HTR-8/SVneo (cell line): ENCODE data around the gene SELENOH.
"Not testable (repeated sequence)": the region's sequence is repeated elsewhere in the genome, so short reads cannot be mapped to it uniquely, and the experiment has no call there.

Source experiments
- DNase-seq: peaks from one replicate; pipeline ENCODE4 v3.0.0; 2011; ENCODE audit warnings: low spot score, mixed read lengths; ENCODE audit not compliant: insufficient read length
- FAIRE-seq: peaks from 2 replicates; lab custom pipeline; 2011; peaks lifted over from hg19 to GRCh38; lab: Jason Lieb, UNC

SELENOH gene

GRCh38 chr11:57741132-57742086 lies at the start of gene SELENOH:
SELENOH (plus strand) TSS chr11:57741491; CDS start chr11:57741596, 105 bp downstream.
- DNase-seq (peak; percentile 94), FAIRE-seq (peak; percentile 62)

GRCh38 chr11:57698843-57699365 lies 42.4 kb upstream of the SELENOH start:
- FAIRE-seq (no peak), DNase-seq (no peak)

- FAIRE-seq = no peak
- DNase-seq = no peak
These were observed 41.5 kb upstream of the SELENOH start for GRCh38 chr11:57699813-57700212.

- no peak for DNase-seq
- FAIRE-seq = no peak
These were observed 40.9 kb upstream of the SELENOH start for GRCh38 chr11:57700425-57700824.

- FAIRE-seq (no peak), DNase-seq (no peak)
These were observed 38.0 kb upstream of the SELENOH start for GRCh38 chr11:57703341-57703740.

- no peak for FAIRE-seq
These were observed 36.4 kb upstream of the SELENOH start for GRCh38 chr11:57704932-57705331.

GRCh38 chr11:57705432-57705831 lies 35.9 kb upstream of the SELENOH start:
- not testable (repeated sequence) for DNase-seq

More at GRCh38 chr11:57704932-57705331, 36.4 kb upstream of the SELENOH start:
- DNase-seq = no peak

GRCh38 chr11:57709802-57710367 lies 31.4 kb upstream of the SELENOH start:
- FAIRE-seq = no peak
- no peak for DNase-seq

More at GRCh38 chr11:57705432-57705831, 35.9 kb upstream of the SELENOH start:
- FAIRE-seq = not testable (repeated sequence)

GRCh38 chr11:57711414-57712255 lies 29.7 kb upstream of the SELENOH start, which contains the start of gene MED19:
MED19 (minus strand) TSS chr11:57712215; CDS start chr11:57712179, 36 bp downstream.
- FAIRE-seq (peak; percentile 86), DNase-seq (peak; percentile 73)

GRCh38 chr11:57712256-57713150 lies 28.8 kb upstream of the SELENOH start, which contains the start of gene TMX2:
TMX2 (plus strand) TSS chr11:57712593; CDS start chr11:57712619, 26 bp downstream.
- DNase-seq (peak; percentile 96), FAIRE-seq (peak; percentile 95)

- DNase-seq (no peak), FAIRE-seq (no peak)
These were observed 27.5 kb upstream of the SELENOH start for GRCh38 chr11:57713835-57714234.

- not testable (repeated sequence) for FAIRE-seq
These were observed 24.6 kb upstream of the SELENOH start for GRCh38 chr11:57716726-57717125.

GRCh38 chr11:57727185-57727584 lies 14.1 kb upstream of the SELENOH start:
- DNase-seq = no peak
- no peak for FAIRE-seq

More at GRCh38 chr11:57716726-57717125, 24.6 kb upstream of the SELENOH start:
- DNase-seq = not testable (repeated sequence)

GRCh38 chr11:57728829-57729228 lies 12.5 kb upstream of the SELENOH start:
- DNase-seq (no peak), FAIRE-seq (no peak)

GRCh38 chr11:57729479-57729878 lies 11.8 kb upstream of the SELENOH start:
- no peak for FAIRE-seq
- no peak for DNase-seq

- FAIRE-seq (no peak), DNase-seq (no peak)
These were observed 8.6 kb upstream of the SELENOH start for GRCh38 chr11:57732661-57733060.

- DNase-seq (no peak), FAIRE-seq (no peak)
These were observed 5.5 kb upstream of the SELENOH start for GRCh38 chr11:57735619-57736298.

GRCh38 chr11:57742087-57742452 lies 779 bp downstream of the SELENOH start:
- FAIRE-seq (no peak), DNase-seq (no peak)
